GM21526 (cell line): ENCODE data around the gene ITPR2.
"Not testable (repeated sequence)": the region's sequence is repeated elsewhere in the genome, so short reads cannot be mapped to it uniquely, and the experiment has no call there.

Experiments used
- ATAC-seq: cut with Tn5 transposase; IDR thresholded peaks from one replicate; pipeline ENCODE4 v1.9.1; 2021; ENCODE audit warnings: moderate library complexity; ENCODE audit not compliant: unreplicated experiment, low FRiP score

ITPR2 gene

GRCh38 chr12:26608706-26609105, 224.3 kb downstream of the ITPR2 start:
- no peak for ATAC-seq

DNA sequence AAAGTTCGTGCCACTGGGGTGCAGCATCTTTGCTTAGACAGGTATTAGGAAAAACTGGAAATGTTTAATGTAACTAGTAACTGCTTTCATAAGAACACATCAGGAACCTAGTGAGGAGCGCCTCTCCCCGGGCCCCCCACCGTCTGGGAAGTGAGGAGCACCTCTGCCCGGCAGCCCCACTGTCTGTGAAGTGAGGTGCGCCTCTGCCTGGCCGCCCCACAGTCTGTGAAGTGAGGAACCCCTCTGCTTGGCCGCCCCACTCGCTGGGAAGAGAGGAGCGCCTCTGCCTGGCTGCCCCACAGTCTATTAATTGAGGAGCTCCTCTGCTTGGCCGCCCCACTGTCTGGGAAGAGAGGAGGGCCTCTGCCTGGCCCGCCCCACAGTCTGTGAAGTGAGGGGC, 224.7 kb downstream of the ITPR2 start:
- ATAC-seq, result no peak

DNA sequence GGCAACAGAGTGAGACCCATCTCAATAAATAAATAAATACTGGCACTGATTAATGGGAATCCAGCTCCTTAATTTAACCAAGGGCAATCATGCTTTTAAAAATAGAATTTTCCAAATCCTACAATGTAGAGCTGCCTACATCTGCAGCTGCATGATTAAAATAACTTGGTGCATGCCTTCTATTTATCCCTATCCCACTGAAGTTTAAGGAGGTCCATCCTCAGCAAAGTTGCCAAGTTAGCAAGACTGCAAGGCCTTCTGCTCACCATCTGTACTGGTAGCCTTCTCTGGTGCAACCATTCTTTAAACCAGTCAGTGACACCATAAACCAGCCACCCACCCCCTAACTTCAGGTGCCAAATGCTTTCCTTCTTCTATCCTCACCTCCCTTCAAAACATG, 226.1 kb downstream of the ITPR2 start:
- ATAC-seq, result no peak

DNA sequence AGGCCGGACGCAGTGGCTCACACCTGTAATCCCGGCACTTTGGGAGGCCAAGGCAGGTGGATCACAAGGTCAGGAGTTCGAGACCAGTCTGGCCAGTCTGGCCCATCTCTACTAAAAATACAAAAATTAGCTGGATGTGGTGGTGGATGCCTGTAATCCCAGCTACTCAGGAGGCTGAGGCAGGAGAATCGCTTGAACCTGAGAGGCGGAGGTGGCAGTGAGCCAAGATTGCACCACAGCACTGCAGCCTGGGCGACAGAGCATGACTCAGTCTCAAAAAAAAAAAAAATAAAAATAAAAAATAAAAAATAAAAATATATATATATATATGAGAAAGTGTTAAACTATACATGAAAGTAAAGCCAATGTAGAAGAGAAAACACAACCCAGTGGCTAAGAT, 228.2 kb downstream of the ITPR2 start:
- not testable (repeated sequence) for ATAC-seq

- no peak for ATAC-seq
These were observed 233.8 kb downstream of the ITPR2 start for GRCh38 chr12:26599096-26599695.

- no peak for ATAC-seq
These were observed 237.2 kb downstream of the ITPR2 start for GRCh38 chr12:26595806-26596205.

DNA sequence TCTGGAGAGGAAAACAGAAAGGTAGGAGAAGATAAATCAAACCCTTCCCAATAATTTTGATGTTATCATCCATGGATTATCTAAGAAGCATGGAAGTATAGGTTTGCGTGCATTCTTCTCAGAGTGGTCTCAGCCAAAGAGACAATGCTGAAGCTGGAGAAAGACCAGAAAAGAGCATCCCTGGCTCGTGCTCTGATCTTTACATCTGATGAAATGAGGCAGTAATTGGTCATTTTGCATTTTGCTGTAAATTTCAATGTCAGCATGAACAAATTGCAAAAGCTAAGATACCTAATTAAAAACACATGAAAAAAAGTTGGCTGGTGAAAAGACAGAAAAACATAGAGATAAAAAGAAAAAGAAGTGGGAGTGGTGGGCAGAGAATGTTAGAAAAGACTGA, 252.4 kb downstream of the ITPR2 start:
- no peak for ATAC-seq

- no peak for ATAC-seq
These were observed 256.7 kb downstream of the ITPR2 start for GRCh38 chr12:26576266-26576665.

GRCh38 chr12:26573225-26573909, 259.6 kb downstream of the ITPR2 start:
- no peak for ATAC-seq

DNA sequence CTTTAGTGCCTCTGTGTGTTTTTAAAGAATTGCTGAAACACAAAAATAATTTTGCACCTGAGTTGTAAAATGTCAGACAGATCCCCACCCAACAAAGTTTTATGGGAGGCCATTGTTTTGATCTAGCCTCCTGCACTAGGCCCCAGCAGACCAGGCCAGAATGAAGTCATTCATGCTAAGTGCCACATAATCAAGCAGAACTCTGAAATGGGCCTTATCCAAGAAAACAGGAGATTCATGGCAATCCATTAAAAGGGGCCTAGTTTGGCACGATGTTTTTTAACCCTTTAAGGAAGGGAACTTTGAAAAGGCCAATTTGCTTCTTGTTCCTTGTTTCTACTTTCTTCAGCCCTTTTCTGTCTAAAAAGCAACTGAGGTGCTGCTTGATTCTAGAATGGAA, 260.9 kb downstream of the ITPR2 start:
- ATAC-seq, result no peak

DNA sequence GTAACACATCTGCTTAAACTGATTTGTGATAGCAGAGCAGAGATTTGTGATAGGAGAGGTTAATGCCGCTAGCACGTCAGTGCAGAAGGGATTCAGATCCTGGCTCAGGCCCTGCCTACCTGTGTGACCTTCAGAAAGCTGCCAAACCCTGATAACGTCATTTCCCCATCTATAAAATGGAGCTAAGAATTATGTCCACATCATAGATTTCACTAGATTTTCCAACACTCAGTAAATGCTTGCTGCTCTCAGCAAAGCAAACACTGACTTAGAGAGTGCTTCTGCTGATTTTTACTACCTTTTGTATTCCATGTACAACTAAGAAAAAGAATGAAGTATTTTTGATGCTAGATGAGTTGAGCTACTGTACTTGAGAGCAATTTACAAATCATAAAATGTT, 261.4 kb downstream of the ITPR2 start:
- no peak for ATAC-seq

GRCh38 chr12:26567126-26567525, 265.9 kb downstream of the ITPR2 start:
- ATAC-seq, result no peak

- no peak for ATAC-seq
These were observed 266.3 kb downstream of the ITPR2 start for GRCh38 chr12:26566675-26567074.

GRCh38 chr12:26566186-26566585, 266.8 kb downstream of the ITPR2 start:
- ATAC-seq, result no peak

- no peak for ATAC-seq
These were observed 268.6 kb downstream of the ITPR2 start for GRCh38 chr12:26564391-26564790.

DNA sequence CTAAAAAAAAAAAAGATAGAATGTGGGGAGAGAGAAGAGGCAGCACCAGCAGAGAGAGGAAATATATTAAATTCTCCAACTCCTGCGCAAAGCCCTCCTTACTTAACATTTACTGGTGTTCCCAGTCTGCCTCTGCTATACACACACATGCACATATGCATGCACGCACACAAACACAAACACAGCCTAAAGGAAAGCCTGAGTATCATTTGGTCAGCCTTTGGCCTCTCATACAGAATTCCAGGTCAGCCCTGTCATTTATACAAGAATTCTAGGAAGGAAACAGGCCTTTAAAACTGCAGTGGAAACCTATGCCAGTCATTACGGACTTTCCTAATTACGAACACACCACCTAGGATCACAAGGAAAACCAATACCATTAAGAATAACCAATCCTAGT, 269.4 kb downstream of the ITPR2 start:
- no peak for ATAC-seq

DNA sequence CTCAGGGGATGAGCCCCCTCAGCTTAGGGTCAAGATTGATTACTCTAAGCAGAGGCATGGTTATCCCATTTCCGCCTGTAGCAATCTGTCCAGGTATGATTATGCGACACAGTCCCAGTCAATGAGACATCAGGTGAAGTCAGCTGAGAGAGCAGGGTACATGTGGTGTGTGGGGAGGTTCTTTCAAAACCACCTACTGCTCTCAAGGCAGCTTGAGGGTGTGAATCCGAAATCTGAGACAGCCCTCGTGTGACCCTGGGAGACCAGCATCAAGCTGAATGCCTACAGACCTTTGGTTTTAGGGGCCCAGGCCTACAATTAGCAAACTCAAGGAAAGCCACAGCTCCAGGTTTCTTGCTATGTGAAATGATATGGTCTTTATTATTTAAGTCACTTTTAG, 275.7 kb downstream of the ITPR2 start:
- no peak for ATAC-seq

DNA sequence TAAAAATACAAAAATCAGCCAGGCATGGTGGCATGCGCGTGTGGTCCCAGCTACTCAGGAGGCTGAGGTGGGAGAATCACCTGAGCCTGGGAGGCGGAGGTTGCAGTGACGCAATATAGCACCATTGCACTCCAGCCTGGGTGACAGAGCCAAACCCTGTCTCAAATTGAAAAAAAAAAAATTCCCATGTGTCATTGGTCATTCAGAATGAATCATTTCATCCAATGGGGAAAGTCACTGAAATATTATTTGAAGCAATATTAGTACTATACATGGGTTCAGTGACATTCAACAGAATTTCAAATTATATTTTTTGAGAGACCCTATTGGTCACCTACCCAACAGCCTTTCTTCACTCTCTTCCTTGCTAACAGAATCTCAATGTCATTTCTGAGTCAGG, 276.1 kb downstream of the ITPR2 start:
- no peak for ATAC-seq

DNA sequence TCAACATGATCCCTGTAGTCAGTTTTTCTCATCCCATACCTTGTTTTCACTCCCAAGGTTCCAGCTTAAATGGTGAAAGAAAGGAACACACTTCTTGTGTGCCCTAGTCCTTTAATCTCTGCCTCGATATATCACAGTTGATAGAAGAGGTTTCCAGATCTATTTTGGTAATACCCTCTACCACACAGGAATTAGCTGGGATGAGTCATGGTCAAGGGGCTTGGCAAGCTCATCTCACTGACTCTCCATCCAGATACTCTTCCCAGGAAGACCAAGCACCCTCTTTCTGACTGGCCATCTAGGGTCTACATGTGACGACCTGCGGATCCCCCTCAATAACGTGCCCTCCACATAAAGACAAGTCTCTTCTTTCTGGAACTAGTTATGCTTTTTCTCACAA, 277.9 kb downstream of the ITPR2 start:
- ATAC-seq, result no peak

GRCh38 chr12:26554332-26554731, 278.7 kb downstream of the ITPR2 start:
- no peak for ATAC-seq

- no peak for ATAC-seq
These were observed 281.6 kb downstream of the ITPR2 start for GRCh38 chr12:26551385-26551784.

- ATAC-seq, result no peak
These were observed 284.8 kb downstream of the ITPR2 start for GRCh38 chr12:26548227-26548626.
